ENCODE results near the gene U2AF1L4. TPM values are rescaled to one million over a fixed set of nuclear protein-coding genes. Genes with fewer than 3 reads are reported as not detected.

U2AF1L4 gene
- total and polyA plus RNA-seq, 2 experiments from 2014 or later = 27.4 to 60.7 TPM

GRCh38 chr19:35702223-35703012, 42.8 kb downstream of the U2AF1L4 start:
- Histone ChIP-seq H3K9me2 (replicated peaks; ENCODE audit: insufficient read depth) (no peaks in the 10 kb centered on the region), H4K20me1 (ENCODE audit: insufficient read depth, poor library complexity, severe bottlenecking) (no peaks in the 10 kb centered on the region), H3K9me3 (ENCODE audit: low read depth) (no peaks in the 10 kb centered on the region), H3K36me3 (replicated peaks; ENCODE audit: insufficient read depth, low read depth) (no peaks in the 10 kb centered on the region), H2AFZ (peak overlapping the region; percentile 68), H3K4me1 (ENCODE audit: insufficient read depth) (peaks cover 3% of the 10 kb centered on the region), H3K4me3 (peak overlapping the region; percentile 39), H3K4me2 (peak overlapping the region; percentile 85), H3K27me3 (peaks cover 3% of the 10 kb centered on the region), H3K27ac (no peak overlapping the region), H3K79me2 (no peaks in the 10 kb centered on the region)
- DNase-seq (ENCODE audit: low spot score) = peak; percentile 96
- WGBS (ENCODE audit: low lambda C conversion rate, missing lambda C conversion rate) = under 1% methylated on average over 50 of the region's 50 CpGs
- TF ChIP-seq EZH2 (IDR thresholded peaks at IDR 0.05; ENCODE audit: borderline replicate concordance) (no peak), EZH2phosphoT487 (IDR thresholded peaks at IDR 0.05; ENCODE audit: low read depth, severe bottlenecking, unreplicated experiment) (no peak), CTCF (IDR thresholded peaks at IDR 0.05; ENCODE audit: poor library complexity) (no peak)

- no peaks in the 10 kb centered on the region for H3K27me3 ChIP-seq
- no peak overlapping the region for H2AFZ ChIP-seq
- H3K79me2 ChIP-seq = no peaks in the 10 kb centered on the region
- H3K4me2 ChIP-seq = no peak overlapping the region
- H3K27ac ChIP-seq = no peak overlapping the region
- H3K36me3 ChIP-seq (replicated peaks; ENCODE audit: insufficient read depth, low read depth) = no peaks in the 10 kb centered on the region
- no peaks in the 10 kb centered on the region for H3K9me2 ChIP-seq (replicated peaks; ENCODE audit: insufficient read depth)
- TF ChIP-seq EZH2 (IDR thresholded peaks at IDR 0.05; ENCODE audit: borderline replicate concordance) (no peak), EZH2phosphoT487 (IDR thresholded peaks at IDR 0.05; ENCODE audit: low read depth, severe bottlenecking, unreplicated experiment) (no peak), CTCF (IDR thresholded peaks at IDR 0.05; ENCODE audit: poor library complexity) (no peak)
- H4K20me1 ChIP-seq (ENCODE audit: insufficient read depth, poor library complexity, severe bottlenecking) = no peaks in the 10 kb centered on the region
- WGBS (ENCODE audit: low lambda C conversion rate, missing lambda C conversion rate) = 67% methylated on average over 4 of the region's 4 CpGs
- H3K4me3 ChIP-seq = no peak overlapping the region
- no peaks in the 10 kb centered on the region for H3K9me3 ChIP-seq (ENCODE audit: low read depth)
- DNase-seq (ENCODE audit: low spot score) = no peak
- no peaks in the 10 kb centered on the region for H3K4me1 ChIP-seq (ENCODE audit: insufficient read depth)
Observed at GRCh38 chr19:35696835-35697234, 48.4 kb downstream of the U2AF1L4 start.

- 94% methylated on average over 2 of the region's 2 CpGs for WGBS (ENCODE audit: low lambda C conversion rate, missing lambda C conversion rate)
- Histone ChIP-seq H3K79me2 (no peaks in the 10 kb centered on the region), H4K20me1 (ENCODE audit: insufficient read depth, poor library complexity, severe bottlenecking) (no peaks in the 10 kb centered on the region), H2AFZ (no peak overlapping the region), H3K9me2 (replicated peaks; ENCODE audit: insufficient read depth) (no peaks in the 10 kb centered on the region), H3K27ac (no peak overlapping the region), H3K4me2 (no peak overlapping the region), H3K36me3 (replicated peaks; ENCODE audit: insufficient read depth, low read depth) (no peaks in the 10 kb centered on the region), H3K4me3 (no peak overlapping the region), H3K4me1 (ENCODE audit: insufficient read depth) (no peaks in the 10 kb centered on the region), H3K27me3 (no peaks in the 10 kb centered on the region), H3K9me3 (ENCODE audit: low read depth) (no peaks in the 10 kb centered on the region)
- TF ChIP-seq EZH2 (IDR thresholded peaks at IDR 0.05; ENCODE audit: borderline replicate concordance) (no peak), EZH2phosphoT487 (IDR thresholded peaks at IDR 0.05; ENCODE audit: low read depth, severe bottlenecking, unreplicated experiment) (no peak), CTCF (IDR thresholded peaks at IDR 0.05; ENCODE audit: poor library complexity) (no peak)
- no peak for DNase-seq (ENCODE audit: low spot score)
Observed at GRCh38 chr19:35695895-35696422, 49.3 kb downstream of the U2AF1L4 start.

Data from hepatocyte (in vitro differentiated cells).